ENCODE results near the gene UBE2D3.

UBE2D3 gene

DNA sequence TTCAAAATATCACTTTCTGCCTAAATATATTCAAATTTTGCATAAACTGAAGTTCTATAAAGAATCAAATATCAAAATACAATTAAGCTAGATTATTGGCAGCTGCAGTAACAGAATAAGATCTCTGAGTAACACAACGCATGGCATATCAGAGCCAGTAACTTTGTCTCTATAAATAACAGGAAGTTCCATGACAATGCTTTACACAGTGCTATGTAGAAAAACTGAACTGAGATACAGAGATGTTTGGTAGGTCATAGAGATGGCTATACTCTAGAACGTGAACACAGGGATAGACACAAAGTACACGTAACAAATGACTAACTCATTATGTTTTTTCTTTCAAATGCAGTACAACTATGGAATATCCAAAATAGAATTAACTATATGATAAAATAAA lies 18.2 kb downstream of the UBE2D3 start:
- Mint-ChIP-seq H3K4me3 (peak overlapping the region in 1 of 3 experiments; percentile 6), H3K36me3 (ENCODE audit: low read depth) (peaks cover 67% of the 10 kb centered on the region), H3K27me3 (ENCODE audit: low read depth) (no peaks in the 10 kb centered on the region), H3K9me3 (no peaks in the 10 kb centered on the region), H3K4me1 (peaks cover 63% of the 10 kb centered on the region), H3K27ac (peak overlapping the region; percentile 47 to 83 (median 74))
- TF ChIP-seq, protein P1, sequence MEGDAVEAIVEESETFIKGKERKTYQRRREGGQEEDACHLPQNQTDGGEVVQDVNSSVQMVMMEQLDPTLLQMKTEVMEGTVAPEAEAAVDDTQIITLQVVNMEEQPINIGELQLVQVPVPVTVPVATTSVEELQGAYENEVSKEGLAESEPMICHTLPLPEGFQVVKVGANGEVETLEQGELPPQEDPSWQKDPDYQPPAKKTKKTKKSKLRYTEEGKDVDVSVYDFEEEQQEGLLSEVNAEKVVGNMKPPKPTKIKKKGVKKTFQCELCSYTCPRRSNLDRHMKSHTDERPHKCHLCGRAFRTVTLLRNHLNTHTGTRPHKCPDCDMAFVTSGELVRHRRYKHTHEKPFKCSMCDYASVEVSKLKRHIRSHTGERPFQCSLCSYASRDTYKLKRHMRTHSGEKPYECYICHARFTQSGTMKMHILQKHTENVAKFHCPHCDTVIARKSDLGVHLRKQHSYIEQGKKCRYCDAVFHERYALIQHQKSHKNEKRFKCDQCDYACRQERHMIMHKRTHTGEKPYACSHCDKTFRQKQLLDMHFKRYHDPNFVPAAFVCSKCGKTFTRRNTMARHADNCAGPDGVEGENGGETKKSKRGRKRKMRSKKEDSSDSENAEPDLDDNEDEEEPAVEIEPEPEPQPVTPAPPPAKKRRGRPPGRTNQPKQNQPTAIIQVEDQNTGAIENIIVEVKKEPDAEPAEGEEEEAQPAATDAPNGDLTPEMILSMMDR (IDR thresholded peaks at IDR 0.05; ENCODE audit: unreplicated experiment in 3 of 3), result no peak

DNA sequence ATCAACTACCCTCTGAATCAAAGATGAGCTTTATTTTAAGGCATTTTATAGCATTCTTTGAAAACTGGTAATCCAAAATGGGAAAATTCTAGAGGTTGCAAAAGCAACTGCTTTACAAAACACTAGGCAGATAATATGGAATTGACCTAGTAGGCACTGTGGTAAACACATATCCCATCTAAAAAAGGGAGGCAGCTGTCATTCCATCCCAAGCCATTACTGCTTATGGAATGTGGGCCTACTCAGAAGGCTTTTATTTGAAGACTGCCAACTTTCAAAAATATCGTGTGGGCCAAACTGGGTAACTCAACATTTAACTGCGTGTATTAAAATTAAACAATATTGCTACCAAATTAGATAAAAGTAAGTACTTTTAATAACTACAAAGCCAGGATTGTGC lies 19.3 kb downstream of the UBE2D3 start:
- Mint-ChIP-seq H3K27ac (peak overlapping the region; percentile 11 to 87 (median 57)), H3K36me3 (ENCODE audit: low read depth) (peaks cover 65% of the 10 kb centered on the region), H3K4me3 (peak overlapping the region in 2 of 3 experiments; percentile 38 to 72), H3K9me3 (no peaks in the 10 kb centered on the region), H3K27me3 (ENCODE audit: low read depth) (no peaks in the 10 kb centered on the region), H3K4me1 (peaks cover 54% of the 10 kb centered on the region)
- TF ChIP-seq, protein P1 (IDR thresholded peaks at IDR 0.05; ENCODE audit: unreplicated experiment in 3 of 3), result no peak

DNA sequence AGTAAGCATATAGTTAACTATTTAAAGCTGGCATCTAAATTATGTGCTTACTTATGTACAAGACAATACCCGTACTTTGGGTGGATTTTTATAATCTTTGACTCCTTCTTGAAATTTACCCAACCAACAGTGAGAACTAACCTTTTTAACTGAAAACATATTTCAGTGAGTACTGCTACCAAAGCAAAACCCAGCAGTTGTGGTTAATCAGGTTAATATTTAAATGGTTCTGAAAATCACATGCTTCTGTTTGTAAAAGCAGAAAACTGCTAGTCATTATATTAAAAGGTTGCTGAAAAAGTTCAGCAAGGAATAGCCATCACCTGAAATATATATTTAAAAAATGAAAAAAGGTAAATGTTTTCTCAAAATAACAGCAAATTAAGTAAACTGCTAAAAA lies 20.0 kb downstream of the UBE2D3 start:
- H3K4me3 Mint-ChIP-seq, result no peak overlapping the region
- TF ChIP-seq, protein P1 (IDR thresholded peaks at IDR 0.05; ENCODE audit: unreplicated experiment in 3 of 3), result no peak
- peaks cover 52% of the 10 kb centered on the region for H3K4me1 Mint-ChIP-seq
- H3K27me3 Mint-ChIP-seq (ENCODE audit: low read depth), result no peaks in the 10 kb centered on the region
- peaks cover 68% of the 10 kb centered on the region for H3K36me3 Mint-ChIP-seq (ENCODE audit: low read depth)
- H3K27ac Mint-ChIP-seq, result peak overlapping the region in 2 of 3 experiments; percentile 18 to 84
- H3K9me3 Mint-ChIP-seq, result no peaks in the 10 kb centered on the region

DNA sequence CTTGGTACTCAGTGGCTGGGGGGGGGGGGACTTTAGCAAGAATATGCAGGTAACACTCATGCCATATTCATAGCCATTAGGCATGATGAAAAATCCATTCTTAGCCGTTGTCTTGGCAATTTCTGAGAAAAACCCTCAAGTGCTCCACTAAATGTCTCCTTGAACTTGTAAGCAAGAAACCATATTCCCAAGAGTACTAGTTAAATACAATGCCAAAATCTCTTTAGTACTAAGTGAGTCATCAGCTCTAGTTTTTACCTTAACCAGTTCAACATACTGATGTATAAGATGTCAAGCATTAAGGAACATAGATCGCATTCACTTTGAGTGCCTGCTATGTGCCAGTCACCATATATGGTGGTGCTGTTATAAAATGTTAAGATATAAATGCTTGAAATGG lies 27.5 kb downstream of the UBE2D3 start:
- TF ChIP-seq, protein P1 (IDR thresholded peaks at IDR 0.05; ENCODE audit: unreplicated experiment in 3 of 3), result no peak
- H3K36me3 Mint-ChIP-seq (ENCODE audit: low read depth), result peaks cover 71% of the 10 kb centered on the region
- no peak overlapping the region for H3K4me3 Mint-ChIP-seq
- no peak overlapping the region for H3K27ac Mint-ChIP-seq
- H3K4me1 Mint-ChIP-seq, result no peaks in the 10 kb centered on the region
- no peaks in the 10 kb centered on the region for H3K27me3 Mint-ChIP-seq (ENCODE audit: low read depth)
- H3K9me3 Mint-ChIP-seq, result no peaks in the 10 kb centered on the region

DNA sequence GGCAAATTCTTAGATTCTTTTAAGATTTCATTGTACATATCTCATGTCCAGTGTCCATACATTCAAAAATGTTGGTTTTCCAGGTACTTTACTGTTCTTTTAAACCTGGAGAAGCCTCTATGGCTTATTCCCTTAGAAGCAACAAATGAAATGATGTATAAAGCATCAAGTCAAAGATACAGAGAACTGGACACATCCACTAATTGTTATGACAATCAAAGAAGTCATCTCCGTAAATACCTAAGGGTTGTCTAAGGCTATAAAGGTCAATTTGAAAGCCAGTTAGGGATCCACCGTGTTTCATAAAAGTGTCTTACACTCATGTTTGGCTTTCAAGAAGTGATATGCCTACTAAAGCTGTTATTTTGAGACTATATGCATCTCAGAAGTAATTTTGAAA lies 32.4 kb downstream of the UBE2D3 start:
- Mint-ChIP-seq H3K9me3 (no peaks in the 10 kb centered on the region), H3K27me3 (ENCODE audit: low read depth) (no peaks in the 10 kb centered on the region), H3K36me3 (ENCODE audit: low read depth) (peaks cover 80% of the 10 kb centered on the region), H3K27ac (no peak overlapping the region), H3K4me3 (no peak overlapping the region), H3K4me1 (no peaks in the 10 kb centered on the region)
- TF ChIP-seq, protein P1 (IDR thresholded peaks at IDR 0.05; ENCODE audit: unreplicated experiment in 3 of 3), result no peak

DNA sequence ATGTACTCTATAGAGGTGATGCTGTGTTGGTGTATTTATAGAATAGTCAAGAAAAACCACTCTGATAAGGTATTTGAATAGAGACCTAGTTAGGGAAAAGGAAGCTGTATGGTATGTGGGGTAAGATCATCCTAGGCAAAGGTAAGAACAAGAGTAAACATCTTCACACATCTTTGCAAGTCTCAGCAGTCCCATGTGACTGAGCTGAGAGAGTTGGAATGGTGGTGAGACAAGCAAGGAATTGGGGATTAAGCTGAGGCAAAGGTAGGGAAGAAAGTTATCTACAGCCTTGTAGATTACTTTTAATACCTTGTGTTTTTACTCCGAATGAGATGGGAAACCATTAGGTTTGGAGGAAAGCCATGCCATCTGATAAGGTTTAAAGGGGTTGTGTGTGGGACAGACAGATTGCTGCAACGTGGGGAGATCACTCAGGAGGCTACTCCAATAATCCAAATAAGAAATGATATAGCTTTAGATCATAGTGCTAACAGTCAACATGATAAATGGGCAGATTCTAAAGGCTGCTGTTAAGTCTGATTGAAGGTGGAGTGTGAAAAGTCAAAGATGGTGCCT lies 34.9 kb downstream of the UBE2D3 start:
- H3K27ac Mint-ChIP-seq, result peak overlapping the region in 1 of 3 experiments; percentile 14
- peaks cover 64% of the 10 kb centered on the region for H3K36me3 Mint-ChIP-seq (ENCODE audit: low read depth)
- TF ChIP-seq, protein P1 (IDR thresholded peaks at IDR 0.05; ENCODE audit: unreplicated experiment in 3 of 3), result no peak
- no peaks in the 10 kb centered on the region for H3K4me1 Mint-ChIP-seq
- no peak overlapping the region for H3K4me3 Mint-ChIP-seq
- H3K27me3 Mint-ChIP-seq (ENCODE audit: low read depth), result no peaks in the 10 kb centered on the region
- peaks cover 13% of the 10 kb centered on the region for H3K9me3 Mint-ChIP-seq

All from nephron (organoid).